NCI-H1105 treated with DMSO at 0.1 percent for 48 hours (cell line): ENCODE results near the gene TFCP2L1.

Source experiments
- DNase-seq: peaks from one replicate; lab custom pipeline; 2025; lab: John Stamatoyannopoulos, UW

TFCP2L1 gene

DNA sequence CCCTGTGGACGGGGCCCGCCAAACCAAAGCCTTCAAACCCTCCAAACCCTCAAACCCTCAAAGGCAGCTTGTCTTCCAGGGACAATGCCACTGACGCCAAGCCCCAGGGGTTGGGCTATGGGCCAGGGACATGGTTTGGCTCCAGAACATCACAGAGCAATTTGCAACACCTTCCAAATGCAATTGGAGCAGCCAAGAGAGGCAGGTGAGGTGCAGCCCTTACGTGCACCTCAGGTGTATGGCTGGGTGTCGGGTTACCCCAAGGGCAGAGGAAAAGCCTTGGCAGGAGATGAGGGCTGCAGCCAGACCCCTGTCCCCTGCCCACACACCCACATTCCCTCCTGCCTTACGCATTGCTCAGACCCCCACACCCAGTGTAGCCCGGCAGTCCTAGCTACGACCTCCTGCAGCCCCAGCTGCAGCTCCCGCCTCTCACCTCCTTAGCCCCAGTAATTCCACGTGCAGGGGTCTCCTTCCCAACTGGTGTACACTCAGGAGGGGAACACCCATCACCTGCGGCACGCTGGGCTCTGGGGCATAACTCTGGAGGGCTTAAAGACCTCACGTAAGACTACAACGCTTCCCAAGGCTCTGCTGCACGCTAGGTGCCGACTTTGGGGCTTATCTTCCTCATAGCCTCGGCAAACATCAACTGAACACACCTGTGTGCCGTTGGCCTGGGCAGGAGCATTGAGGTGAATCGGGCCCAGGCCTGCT is 88.7 kb downstream of the TFCP2L1 start:
- DNase-seq = peak; percentile 65

DNA sequence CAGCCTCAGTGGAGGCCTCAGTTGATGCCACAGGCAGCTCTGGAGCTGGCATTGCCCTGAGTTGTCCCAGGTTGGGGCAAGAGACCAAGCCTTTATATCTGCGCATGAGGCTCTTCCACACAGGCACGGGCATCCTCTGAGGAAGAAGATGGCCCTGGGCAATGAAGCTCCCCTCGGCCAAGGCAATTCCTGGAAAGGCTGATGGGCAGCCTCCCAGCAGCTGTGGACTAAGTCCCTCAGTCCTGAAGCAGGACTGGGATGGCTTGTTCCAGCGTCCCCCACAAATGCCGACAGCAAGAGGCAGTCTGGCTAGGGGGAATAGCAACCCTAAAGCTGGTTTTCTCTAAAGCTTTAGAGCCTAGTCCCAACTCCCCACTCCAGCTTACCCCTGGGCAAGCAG is 90.0 kb downstream of the TFCP2L1 start:
- DNase-seq = no peak

DNA sequence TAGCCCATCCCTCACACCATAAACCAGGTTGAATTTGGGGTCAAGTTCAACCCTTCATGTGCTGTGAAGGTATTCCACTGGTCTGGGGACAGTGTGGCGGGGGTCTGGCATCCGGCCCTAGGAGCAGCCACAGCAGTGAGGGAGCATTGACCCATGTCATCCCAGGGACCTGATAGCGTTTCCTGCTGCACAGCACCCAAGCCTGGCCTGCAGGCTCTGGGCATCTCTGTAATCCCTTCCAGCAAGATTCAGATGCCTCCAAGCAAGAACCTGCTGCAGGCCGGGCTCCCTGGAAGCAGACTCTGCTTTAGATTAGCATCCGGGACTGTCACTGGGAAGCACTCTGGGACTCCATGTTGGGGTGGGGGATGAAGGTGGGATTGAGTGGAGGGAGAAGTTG is 90.4 kb downstream of the TFCP2L1 start:
- no peak for DNase-seq

DNA sequence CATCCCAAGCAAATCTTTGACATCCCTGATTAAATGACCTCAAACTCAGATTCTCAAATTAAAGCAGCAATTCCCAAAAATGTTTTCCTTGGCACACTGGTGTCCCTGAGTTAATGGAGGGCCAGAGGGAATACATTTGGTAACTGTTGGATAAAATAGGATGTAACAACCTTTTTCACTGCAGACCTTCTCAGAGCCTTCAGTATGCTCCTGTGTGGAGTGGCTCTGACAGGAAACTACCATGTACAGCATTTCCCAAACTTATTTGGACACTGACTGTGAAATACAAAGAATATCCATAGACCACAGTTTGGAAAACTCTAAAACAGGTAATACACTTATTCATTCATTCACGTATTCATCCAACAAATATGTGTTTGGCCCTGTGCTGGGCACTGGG is 91.8 kb downstream of the TFCP2L1 start:
- DNase-seq = no peak

DNA sequence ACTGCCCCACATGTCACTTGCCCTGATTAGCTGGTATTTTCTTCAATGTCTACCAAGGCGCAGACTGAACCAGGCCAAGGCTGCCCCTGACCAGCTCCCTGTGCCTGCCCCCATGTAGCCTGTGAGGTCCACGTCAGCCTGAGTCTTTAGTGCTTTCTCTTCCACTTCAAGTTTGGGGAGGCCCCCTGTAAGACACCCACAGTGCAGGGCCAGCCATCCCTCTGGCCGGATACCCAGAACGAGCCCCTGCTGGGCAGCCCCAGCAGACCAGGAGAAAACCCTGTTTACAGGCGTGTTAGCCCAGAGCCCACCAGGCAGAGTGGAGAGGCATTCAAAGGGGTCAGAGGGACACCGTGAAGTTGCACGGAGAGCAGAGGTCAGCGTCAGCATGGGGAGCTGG is 92.4 kb downstream of the TFCP2L1 start:
- no peak for DNase-seq

DNA sequence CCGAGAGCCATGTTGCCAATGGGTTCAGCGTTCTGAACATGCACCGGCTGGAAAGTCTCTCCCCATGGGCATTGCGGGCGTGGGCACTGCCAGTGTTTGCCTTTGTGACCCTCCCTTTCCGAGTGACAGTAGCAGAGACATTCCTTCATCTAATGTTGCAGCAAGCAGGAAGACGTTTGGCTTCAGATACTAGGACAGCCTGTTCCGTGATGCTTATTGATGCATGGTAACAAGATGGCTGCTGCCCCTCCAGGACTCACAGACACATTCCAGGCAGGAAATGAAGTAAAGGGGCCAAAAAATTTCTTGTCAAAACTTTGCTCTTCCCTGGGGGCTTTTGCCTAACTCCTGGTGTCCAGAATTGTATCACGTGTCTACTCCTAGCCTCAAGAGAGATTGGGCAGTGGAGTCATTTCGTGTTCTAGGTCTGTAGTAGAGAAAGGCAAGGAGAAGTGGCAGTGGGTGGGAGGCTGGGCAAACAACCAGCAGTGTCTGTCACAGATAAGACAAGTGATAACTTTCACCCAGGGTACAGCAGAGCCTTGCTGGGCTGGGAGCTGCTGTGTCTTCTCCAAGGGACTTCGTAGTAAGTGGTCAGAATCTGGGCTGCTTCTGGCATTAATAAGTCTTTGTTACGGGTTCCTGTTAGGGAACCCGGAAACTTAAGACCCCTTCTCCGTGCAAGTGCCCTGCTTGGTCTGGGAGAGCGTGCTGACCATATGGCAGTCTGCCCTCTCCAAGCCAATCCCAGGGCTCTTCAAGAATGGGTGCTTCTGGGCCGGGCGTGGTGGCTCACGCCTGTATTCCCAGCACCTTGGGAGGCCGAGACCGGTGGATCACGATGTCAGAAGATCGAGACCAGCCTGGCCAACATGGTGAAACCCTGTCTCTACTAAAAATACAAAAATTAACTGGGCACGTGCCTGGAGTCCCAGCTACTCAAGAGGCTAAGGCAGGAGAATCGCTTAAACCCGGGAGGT is 93.5 kb downstream of the TFCP2L1 start:
- DNase-seq = no peak

DNA sequence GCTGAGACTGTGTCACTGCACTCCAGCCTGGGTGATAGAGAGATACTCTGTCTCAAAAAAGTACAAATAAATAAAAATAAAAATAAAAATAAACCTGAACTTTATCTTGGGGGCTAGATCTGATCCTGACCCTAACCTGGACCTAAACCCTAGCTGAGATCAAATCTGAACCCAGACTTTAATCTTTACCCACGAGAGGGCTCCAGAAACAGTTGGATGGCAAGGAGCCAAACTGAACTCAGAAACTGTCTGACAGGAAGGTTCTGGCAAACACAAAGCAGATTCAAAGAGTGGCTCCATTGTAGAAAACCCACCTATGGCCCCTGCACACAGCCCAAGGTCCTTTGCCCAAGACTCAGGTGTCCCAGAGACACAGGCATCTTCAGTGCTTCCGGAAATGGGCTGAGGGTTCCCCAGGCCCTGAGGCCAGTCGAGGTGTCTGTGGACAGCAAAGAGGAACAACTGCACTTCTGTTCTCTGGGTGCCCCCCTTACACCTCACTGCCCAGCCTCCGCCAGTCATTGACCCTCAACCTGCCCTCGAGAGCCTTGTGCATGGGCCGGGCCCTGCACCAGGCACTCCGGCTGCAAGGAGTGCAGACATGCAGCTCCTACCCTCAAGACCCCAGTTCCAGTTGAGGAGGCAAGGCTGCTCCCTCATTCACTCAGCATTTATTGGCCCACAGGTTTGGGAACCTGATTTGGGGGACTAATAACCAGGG is 95.2 kb downstream of the TFCP2L1 start:
- no peak for DNase-seq

DNA sequence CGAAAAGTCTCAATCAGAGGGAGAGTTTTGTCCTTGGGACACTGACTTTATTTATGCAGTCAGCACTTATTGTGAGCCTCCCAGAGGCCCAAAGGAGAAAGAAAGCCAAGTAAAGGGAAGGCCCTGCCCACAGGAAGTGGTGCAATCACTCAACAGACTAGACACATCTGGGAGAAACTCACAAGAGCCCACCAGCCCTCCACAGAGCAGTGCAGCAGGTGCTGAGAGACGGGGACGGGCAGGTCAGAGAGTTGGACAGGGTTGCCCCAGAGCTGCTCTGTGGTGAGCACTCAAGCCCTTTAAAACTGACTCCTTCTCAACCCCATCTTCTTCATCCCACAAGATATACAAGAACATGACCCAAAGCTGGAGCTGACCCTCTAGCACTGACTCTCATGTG is 96.0 kb downstream of the TFCP2L1 start:
- no peak for DNase-seq

DNA sequence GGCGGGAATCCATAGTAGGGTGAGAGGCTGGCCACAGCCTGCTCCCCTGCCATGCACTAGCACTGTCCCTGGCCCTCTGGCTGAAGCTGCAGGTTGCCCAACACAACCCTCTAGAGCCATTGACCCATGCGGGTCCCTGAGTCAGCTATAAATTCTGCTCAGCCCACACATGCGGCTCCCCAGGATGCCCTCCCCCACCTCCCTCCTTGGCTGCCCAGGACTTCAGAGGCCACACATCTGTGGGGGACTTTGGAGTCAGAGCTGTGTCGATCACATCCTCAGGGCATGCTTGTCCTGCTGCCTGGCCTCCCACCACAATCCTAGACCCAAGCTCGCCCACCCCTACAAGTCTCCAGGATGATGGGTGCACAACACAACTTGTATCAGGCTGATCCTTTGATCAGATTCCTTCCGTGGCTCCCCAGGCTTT is 97.0 kb downstream of the TFCP2L1 start:
- DNase-seq = no peak

DNA sequence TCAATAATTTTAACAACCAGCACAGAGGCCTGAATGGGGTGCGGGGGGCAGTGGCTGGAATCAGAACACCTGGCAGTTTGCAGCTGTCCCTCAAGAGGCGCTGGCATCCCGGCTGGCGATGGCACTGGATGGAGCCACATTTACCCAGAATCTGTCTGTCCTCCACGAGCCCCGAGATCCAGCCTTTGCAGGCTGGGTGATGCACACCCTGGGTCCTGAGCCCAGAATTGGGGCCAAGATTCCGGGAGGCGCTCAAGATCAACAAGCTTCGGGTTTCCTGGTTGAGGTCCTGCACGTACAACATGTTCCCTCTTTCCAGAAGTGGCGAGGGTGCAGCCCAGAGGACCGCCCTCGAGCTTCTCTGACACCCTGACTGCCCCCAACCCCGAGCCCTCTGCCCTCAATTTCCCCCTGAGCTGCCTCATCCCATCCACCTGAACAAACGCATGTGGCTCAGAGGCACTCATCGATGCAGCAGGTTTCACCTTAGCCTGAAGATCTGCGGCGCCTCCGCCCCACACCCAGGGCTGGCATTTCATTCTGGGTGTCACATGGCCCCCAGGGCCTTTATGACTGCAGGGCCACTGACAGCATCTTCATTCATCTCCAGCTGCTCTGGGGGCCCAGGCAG is 97.5 kb downstream of the TFCP2L1 start:
- DNase-seq = no peak

DNA sequence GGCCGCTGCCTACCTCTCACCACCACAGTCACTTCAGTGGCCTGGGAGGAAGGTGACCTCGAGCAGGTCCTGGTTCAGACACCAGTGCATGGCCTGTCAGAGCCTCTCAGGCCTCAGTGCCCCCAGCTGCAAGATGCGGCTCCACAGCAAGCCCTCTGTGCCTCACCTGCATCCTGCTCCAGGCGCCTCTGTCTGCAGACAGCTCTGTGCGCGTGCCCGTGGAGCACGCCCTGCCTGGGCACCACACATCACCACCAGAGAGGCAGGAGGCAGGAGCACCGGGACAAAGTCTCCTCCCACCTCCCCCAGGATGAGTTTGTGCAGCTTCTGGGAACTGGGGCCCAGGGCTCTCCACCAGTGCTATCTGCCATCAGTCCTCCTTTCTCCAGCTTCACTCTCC is 98.7 kb downstream of the TFCP2L1 start:
- no peak for DNase-seq

DNA sequence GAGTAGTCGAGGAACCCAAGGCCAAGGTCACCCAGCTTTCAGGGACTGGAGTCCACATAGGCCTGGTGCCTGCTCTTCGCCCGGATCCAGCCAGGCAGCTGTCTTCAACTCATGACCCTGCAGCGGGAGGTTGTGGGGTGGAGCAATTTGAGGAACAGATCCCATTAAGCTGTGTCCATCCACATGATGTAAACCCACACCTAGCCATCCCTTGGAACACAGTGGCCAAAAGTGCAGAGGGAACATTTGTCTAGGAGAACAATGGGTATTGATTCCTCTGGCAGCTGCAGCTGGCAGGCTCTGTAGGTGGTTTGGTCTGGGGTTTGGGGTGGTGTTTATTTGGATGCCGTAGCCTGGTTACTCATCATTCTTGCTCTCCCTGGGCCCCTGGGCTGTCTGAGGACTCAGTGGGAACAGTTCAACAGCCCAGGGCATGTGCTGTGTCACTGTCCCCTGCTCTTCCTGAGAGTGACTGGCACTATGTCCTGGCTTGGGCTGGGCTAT is 99.4 kb downstream of the TFCP2L1 start:
- DNase-seq = no peak

DNA sequence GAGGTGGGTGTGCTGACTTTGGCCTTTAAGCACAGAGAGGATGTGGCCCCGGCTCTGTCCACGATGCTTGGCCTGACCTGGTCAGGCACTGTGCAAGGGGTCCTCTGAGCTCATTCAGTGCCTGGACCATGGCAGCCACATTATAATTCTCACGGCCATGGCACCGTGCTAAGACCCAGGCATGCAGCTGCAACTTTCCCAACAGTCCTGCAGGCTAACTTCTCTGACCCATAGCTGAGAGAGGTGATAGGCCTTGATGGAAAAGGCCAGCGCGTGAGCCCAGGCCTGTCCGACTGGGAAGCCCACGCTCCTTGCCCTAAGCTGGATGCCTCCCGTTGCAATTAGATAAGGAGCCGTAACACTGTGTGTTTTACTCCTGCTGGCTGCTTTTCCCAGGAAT is 99.9 kb downstream of the TFCP2L1 start:
- DNase-seq = no peak

DNA sequence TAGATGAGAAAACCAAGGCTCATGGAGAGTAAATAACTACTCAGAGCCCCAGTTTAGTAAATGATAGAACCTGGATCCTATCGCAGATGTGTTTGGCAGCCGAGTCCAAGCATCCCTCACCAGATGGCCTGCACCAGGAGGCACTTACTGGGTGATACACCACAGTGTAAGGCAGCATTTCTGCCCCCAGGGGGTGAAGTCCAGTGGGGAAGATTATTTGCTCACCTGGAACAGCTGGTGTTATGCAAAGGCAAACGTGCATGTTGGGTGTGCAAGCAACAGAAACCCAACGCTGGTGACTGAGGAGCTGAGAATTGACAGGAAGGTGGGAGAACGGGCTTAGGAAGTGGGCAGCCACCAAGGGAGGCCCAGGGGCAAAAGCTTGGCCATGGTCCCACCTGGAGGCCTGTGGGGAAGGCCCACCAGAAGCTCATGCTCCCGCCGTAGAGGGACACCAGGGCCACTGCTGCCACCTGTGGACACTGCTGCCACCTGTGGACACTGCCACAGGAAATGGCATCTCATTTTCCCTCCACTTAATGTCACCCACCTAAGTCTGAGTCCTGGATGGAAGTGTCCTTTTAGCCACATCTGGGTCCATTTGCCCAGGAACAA is 100.6 kb downstream of the TFCP2L1 start:
- no peak for DNase-seq

DNA sequence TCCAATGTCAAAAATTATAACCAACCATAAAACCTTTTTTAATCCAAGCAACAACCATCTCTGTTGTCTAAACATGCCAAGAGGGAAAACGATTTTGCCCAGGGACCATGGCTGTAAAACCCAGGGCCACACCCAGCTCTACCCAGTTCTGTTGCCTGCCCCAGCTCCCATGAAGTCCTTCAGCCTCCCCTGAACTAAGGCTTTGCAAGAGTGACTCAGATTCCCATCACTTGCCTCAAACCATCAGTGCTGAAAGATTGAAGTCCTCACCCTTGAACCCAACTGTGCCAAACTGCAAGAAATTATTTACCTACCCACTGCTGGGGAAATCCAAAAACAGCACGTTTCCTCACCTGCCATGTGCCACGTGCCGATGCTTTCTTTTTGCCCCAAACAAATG is 102.5 kb downstream of the TFCP2L1 start:
- DNase-seq = no peak

DNA sequence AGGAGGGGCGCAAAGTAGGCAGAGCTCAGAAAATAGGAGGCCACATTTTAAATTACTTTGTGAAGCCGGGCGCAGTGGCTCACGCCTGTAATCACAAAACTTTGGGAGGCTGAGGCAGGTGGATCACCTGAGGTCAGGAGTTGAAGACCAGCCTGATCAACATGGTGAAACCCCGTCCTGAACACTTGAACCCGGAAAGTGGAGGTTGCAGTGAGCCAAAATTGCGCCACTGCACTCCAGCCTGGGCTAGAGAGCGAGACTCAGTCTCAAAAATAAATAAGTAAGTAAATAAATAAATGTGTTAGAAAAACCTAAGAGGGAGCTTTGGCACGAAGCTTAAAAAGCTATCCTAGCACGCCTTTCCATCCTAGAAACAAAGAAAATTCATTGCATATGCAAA is 105.5 kb downstream of the TFCP2L1 start:
- no peak for DNase-seq

DNA sequence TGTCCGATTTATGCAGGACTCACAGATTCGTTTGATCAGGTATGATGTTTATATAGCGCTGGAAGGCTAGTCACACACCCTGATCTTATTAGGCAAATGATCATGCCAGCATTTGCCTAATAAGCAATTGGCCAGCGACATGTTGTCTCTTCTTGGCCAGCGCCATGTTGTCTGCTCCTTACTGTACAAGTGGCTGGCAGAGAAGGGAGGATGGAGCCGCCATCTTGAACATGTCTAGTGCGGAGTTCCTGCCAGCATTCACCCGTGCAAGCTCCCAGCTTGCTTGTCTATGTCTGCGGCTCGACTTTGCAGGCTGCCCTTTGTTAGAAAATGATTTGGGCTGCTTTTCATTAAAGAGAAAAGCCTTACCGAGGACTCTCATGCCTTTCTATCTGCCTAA is 106.3 kb downstream of the TFCP2L1 start:
- no peak for DNase-seq

DNA sequence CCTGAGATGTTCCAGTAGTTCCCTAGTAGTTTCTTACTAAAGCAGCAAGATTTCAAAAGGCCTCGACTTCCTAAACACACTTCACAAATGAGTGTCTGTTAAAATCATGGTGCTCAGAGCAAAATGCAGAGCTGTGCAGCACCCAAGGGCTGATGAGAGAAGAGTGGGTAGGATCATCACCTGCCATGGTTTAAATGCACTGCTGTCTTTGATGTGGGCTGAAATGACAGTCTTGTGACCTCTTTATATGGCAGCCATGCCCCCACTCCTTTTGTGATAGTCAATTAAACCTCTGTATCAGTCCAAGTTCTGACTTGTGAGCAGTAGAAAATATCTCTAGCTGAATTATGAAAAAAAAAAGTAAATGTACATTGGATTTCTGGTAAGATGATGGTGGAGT is 107.1 kb downstream of the TFCP2L1 start:
- no peak for DNase-seq

DNA sequence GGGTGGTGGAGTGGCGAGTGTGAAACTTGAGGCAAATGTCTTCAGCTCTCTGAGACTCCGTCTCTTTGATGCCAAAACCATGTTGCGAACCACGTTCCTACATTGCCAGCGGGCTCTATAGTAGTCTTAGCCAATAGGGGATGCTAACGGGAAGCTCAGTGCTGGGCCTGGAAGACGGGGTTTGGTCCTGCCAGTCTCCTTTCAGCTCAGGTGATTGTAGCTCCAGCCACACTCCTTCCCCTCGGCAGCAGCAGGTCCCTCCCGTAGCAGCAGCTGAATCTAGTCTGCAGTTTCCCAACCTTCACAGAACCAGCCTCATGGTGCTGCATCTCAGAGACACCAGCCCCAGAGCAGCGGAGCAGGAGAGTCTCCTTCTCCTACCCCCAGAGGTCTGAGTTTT is 109.7 kb downstream of the TFCP2L1 start:
- DNase-seq = no peak

DNA sequence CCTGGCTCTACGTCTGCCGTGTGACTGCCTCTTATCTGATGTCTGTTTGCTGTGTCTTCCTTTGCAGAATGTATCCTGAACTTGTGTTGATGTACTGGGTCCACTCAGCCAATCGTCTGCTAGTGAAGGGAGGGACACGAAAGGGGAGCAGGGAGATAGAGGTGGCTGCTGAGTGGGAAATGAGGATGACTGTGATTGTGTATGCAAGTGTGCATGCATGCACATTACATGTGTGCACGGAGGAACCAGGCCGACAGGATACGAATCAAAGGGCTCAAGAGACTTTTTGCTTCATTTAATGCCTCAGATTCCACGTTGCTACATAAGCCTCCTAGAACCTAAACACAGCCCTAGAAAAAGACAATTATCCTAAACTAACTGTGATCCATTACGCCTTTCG is 111.2 kb downstream of the TFCP2L1 start:
- DNase-seq = no peak

DNA sequence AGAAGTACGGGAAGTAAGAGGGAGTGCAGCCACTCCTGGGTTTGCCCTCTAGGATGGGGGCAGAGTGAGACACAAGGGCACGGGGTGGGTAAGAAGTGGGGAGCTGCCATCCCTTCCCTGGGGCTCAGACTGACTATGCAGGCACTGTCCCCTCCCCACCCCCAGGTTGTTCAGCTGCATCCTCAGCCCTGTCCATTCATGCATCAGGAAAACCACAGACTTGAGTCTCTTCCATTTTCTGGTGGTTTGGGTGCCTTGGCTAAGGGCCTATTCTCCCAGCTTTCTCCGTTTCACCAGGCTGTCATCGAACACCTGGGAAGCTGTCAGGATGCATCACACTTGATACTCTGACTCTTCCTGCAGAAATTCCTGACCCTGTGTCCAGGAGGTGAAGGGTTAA is 111.9 kb downstream of the TFCP2L1 start:
- DNase-seq = no peak

DNA sequence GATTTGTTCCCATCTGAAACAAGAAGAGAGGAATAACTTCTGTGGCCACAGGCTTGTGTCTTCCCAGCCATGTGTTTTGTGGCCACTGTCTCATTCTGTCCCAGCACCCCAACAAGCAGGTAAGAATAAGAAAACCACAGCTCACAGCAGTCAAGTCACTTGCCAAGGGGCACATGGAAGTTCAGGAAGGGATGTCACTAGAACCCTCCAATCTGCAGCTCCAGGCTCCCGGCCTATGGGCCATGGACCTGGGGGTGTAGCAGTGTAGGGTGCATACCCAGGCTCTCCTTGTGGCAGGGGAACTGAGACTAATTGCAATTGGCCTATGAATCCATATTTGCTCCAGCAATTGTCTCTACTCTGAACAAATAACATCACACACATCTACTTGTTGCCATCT is 112.5 kb downstream of the TFCP2L1 start:
- no peak for DNase-seq
